Thymus (tissue), 11 donors: ENCODE results near the gene LIME1. TPM values are rescaled to one million over a fixed set of nuclear protein-coding genes. Genes with fewer than 3 reads are reported as not detected.

ENCODE experiments used
- DNase-seq, 9 donors: peaks; one replicate each; pipeline ENCODE4 v3.0.0-alpha.2; 2013; ENCODE audit warnings: low spot score in 9 of 9, low read depth in 6 of 9, missing footprints in 1 of 9
- H3K27ac ChIP-seq, 2 donors: one replicate each; pipeline ENCODE4 v1.5.1; 2013; ENCODE audit warnings: control low read depth in 1 of 2, low read depth in 1 of 2, low read length in 1 of 2, mild to moderate bottlenecking in 1 of 2, moderate library complexity in 1 of 2
- H3K27me3 ChIP-seq, 2 donors: one replicate each; pipeline ENCODE4 v1.5.1; 2013; ENCODE audit warnings: low read length in 1 of 2; ENCODE audit not compliant: control insufficient read depth in 2 of 2, insufficient read depth in 1 of 2
- H3K36me3 ChIP-seq, 2 donors: one replicate each; pipeline ENCODE4 v1.5.1; 2013; ENCODE audit warnings: low read length in 1 of 2, mild to moderate bottlenecking in 1 of 2, moderate library complexity in 1 of 2; ENCODE audit not compliant: control insufficient read depth in 2 of 2, insufficient read depth in 2 of 2
- H3K4me1 ChIP-seq, 2 donors: one replicate each; pipeline ENCODE4 v1.5.1; 2013; ENCODE audit warnings: low read length in 2 of 2; ENCODE audit not compliant: control insufficient read depth in 2 of 2, insufficient read depth in 2 of 2
- H3K4me3 ChIP-seq, 2 donors: one replicate each; pipeline ENCODE4 v1.5.1; 2013; ENCODE audit warnings: low read length in 2 of 2, control low read depth in 1 of 2, mild to moderate bottlenecking in 1 of 2
- H3K9me3 ChIP-seq, 2 donors: one replicate each; pipeline ENCODE4 v1.5.1; 2013; ENCODE audit warnings: low read length in 1 of 2, mild to moderate bottlenecking in 1 of 2; ENCODE audit not compliant: control insufficient read depth in 2 of 2, insufficient read depth in 1 of 2
- WGBS: extraction: QIAGEN DNeasy Blood & Tissue Kit; methylation state at CpG from one replicate; pipeline ENCODE4 v1.1.7; 2013; 5-methylcytosine and 5-hydroxymethylcytosine counted together
- polyA plus RNA-seq: library from polyadenylated mRNA; stranded (reverse); fragments of 200-250 nt; gene quantifications from one replicate; pipeline ENCODE4 v1.2.3, GENCODE V29; 2013
- total RNA-seq: library from RNA; stranded (reverse); fragments of 120-200 nt; gene quantifications from one replicate; pipeline ENCODE4 v1.2.4, GENCODE V29; 2013
- donor health status: healthy.

Gene LIME1
- total and polyA plus RNA-seq, 2 donors, result 80.5 to 181 TPM

GRCh38 chr20:63696306-63696627, 40.2 kb upstream of the LIME1 start:
- Histone ChIP-seq H3K36me3 (peaks cover 21 to 34% of the 10 kb centered on the region in 2 donors), H3K27ac (peak overlapping the region; percentile 25 to 33), H3K4me3 (peak overlapping the region; percentile 14 to 25), H3K27me3 (peaks cover 0 to 5% of the 10 kb centered on the region in 2 donors), H3K4me1 (peaks cover 15 to 38% of the 10 kb centered on the region in 2 donors), H3K9me3 (no peaks in the 10 kb centered on the region)
- DNase-seq, result peak in 8 of 9 donors; percentile 44 to 86 (median 62)
- WGBS, result 7% methylated on average over 6 of the region's 6 CpGs

- H3K9me3 ChIP-seq, result no peaks in the 10 kb centered on the region
- peaks cover 15 to 38% of the 10 kb centered on the region in 2 donors for H3K4me1 ChIP-seq
- peak within 1 kb of the TSS; percentile 14 to 25 for H3K4me3 ChIP-seq
- peaks cover 0 to 5% of the 10 kb centered on the region in 2 donors for H3K27me3 ChIP-seq
- DNase-seq, result no peak
- peak within 1 kb of the TSS; percentile 25 to 33 for H3K27ac ChIP-seq
- WGBS, result 15% methylated on average over 52 of the region's 52 CpGs
- peaks cover 21 to 33% of the 10 kb centered on the region in 2 donors for H3K36me3 ChIP-seq
These were observed 39.7 kb upstream of the LIME1 start, which contains the start of gene TNFRSF6B for GRCh38 chr20:63696628-63697356. Gene TNFRSF6B (plus strand): TSS chr20:63696652. CDS start chr20:63696768, 116 bp downstream.

- no peaks in the 10 kb centered on the region for H3K9me3 ChIP-seq
- H3K27me3 ChIP-seq, result peaks cover 0 to 5% of the 10 kb centered on the region in 2 donors
- H3K27ac ChIP-seq, result peak overlapping the region in 1 of 2 donors; percentile 20
- H3K36me3 ChIP-seq, result peaks cover 21 to 27% of the 10 kb centered on the region in 2 donors
- peak overlapping the region in 1 of 2 donors; percentile 14 for H3K4me3 ChIP-seq
- 66% methylated on average over 7 of the region's 7 CpGs for WGBS
- peaks cover 15 to 38% of the 10 kb centered on the region in 2 donors for H3K4me1 ChIP-seq
- DNase-seq, result peak in 1 of 9 donors; percentile 21
These were observed 39.1 kb upstream of the LIME1 start for GRCh38 chr20:63697357-63697867.

GRCh38 chr20:63697868-63698545, 38.5 kb upstream of the LIME1 start:
- peak overlapping the region in 1 of 2 donors; percentile 25 for H3K27ac ChIP-seq
- H3K36me3 ChIP-seq, result peaks cover 21 to 29% of the 10 kb centered on the region in 2 donors
- DNase-seq, result no peak
- 94% methylated on average over 40 of the region's 40 CpGs for WGBS
- H3K4me1 ChIP-seq, result peaks cover 15 to 38% of the 10 kb centered on the region in 2 donors
- H3K27me3 ChIP-seq, result peaks cover 0 to 5% of the 10 kb centered on the region in 2 donors
- no peak overlapping the region for H3K4me3 ChIP-seq
- no peaks in the 10 kb centered on the region for H3K9me3 ChIP-seq

GRCh38 chr20:63698739-63699465, 37.6 kb upstream of the LIME1 start:
- peaks cover 22 to 29% of the 10 kb centered on the region in 2 donors for H3K36me3 ChIP-seq

DNA sequence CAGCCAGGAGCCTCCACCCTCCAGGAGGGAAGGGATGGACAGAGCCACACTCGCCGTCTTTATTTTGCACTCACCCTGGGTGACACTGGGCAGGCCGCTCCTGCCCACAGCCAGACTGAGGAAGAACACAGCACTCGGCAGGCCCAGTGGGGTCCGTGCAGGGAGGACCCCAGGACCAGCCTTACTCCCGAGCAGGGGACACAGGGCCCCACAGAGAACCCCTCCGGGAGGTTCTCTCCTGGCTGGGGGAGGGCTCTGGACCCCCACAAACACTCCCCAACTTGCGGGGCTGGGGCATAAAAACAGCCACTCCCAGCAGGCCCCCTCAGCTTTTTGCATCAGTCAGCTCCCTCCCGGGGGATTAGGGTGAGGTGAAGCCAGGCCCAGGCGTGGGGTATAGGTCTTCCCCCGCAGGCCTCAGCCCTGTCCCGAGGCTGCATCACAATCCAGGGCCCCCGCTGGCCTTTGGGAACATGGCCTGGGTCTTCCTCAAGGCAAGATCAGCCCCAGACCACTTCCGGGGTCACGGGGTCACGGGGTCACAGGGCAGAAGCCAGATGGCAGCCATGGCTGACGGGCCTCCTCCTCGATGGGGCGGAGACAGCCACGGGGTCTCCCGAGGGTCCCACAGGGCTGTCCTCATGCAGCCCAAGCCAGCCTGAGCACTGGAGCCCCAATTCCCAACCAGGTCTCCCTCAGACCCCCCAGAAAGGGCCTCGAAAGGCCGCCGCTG, 36.8 kb upstream of the LIME1 start:
- peaks cover 25 to 32% of the 10 kb centered on the region in 2 donors for H3K36me3 ChIP-seq
- H3K9me3 ChIP-seq, result no peaks in the 10 kb centered on the region
- H3K27ac ChIP-seq, result peak overlapping the region; percentile 64
- WGBS, result 96% methylated on average over 24 of the region's 24 CpGs
- H3K4me1 ChIP-seq, result peaks cover 15 to 34% of the 10 kb centered on the region in 2 donors
- H3K27me3 ChIP-seq, result peaks cover 0 to 5% of the 10 kb centered on the region in 2 donors
- no peak for DNase-seq
- H3K4me3 ChIP-seq, result no peak overlapping the region

More at GRCh38 chr20:63698739-63699465, 37.6 kb upstream of the LIME1 start:
- Histone ChIP-seq H3K4me3 (no peak overlapping the region), H3K4me1 (peaks cover 15 to 40% of the 10 kb centered on the region in 2 donors), H3K27ac (peak overlapping the region; percentile 64), H3K9me3 (no peaks in the 10 kb centered on the region), H3K27me3 (peaks cover 0 to 5% of the 10 kb centered on the region in 2 donors)
- WGBS, result 90% methylated on average over 19 of the region's 19 CpGs
- peak in 1 of 9 donors; percentile 16 for DNase-seq

DNA sequence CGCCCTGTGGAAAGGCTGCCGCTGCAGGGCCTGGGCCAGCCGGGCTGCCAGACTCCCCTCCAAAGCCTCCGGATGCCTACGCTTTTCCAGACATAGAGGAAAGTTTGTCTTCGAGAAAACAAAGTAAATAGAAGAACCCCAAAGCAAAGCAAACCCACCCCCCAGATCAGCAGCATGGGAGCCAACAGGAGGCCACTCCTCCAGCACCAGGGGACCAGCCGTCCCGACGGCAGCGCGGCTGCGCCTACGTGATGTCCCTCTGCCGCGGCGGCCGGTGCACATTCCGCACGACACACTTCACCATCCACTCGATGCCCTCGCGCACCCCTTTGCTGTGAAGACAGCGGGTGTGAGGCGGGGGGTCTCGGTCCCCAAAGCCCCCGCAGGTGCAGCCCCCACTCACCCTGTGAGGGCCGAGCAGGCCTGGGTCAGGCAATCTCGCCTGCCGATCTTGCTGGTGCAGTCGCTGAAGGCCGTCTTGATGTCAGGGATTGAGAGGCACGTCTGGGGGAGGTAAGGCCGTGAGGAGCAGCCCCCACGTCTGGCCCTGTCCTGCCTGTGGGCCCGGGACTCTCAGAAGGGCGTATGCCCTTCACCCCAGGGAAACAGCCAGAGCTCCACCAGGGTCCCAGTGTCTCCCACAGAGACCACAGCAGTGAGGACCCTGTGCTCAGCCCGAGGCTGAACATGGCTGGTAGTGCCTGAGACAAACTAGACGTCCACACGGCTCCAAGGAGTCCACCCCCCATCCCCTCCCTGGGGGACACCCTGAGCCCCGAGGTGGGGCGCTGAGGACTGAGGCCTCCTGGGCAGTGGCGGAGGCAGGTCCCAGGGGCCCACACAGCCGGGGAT, 36.0 kb upstream of the LIME1 start:
- no peak for DNase-seq
- Histone ChIP-seq H3K27me3 (peaks cover 0 to 5% of the 10 kb centered on the region in 2 donors), H3K36me3 (peaks cover 32 to 34% of the 10 kb centered on the region in 2 donors), H3K9me3 (no peaks in the 10 kb centered on the region), H3K4me1 (peaks cover 15 to 32% of the 10 kb centered on the region in 2 donors), H3K4me3 (no peak overlapping the region), H3K27ac (no peak overlapping the region)
- WGBS, result 97% methylated on average over 43 of the region's 43 CpGs

GRCh38 chr20:63701051-63701328, 35.5 kb upstream of the LIME1 start:
- Histone ChIP-seq H3K27ac (no peak overlapping the region), H3K36me3 (peaks cover 38% of the 10 kb centered on the region in 2 donors), H3K9me3 (no peaks in the 10 kb centered on the region), H3K4me1 (peaks cover 11 to 28% of the 10 kb centered on the region in 2 donors), H3K4me3 (no peak overlapping the region), H3K27me3 (peaks cover 0 to 5% of the 10 kb centered on the region in 2 donors)
- DNase-seq, result no peak
- WGBS, result 92% methylated on average over 5 of the region's 5 CpGs
